GM18868 (cell line): ENCODE data around the gene PCCA.
A peak's percentile ranks its signal among the peaks of the same experiment; 100 is the strongest.

Experiments
- ATAC-seq: cut with Tn5 transposase; IDR thresholded peaks from one replicate; pipeline ENCODE4 v1.9.1; 2021; ENCODE audit warnings: mild to moderate bottlenecking, moderate library complexity; ENCODE audit not compliant: unreplicated experiment

Gene PCCA

GRCh38 chr13:100497389-100497788, 408.5 kb downstream of the PCCA start:
- no peak for ATAC-seq

GRCh38 chr13:100502446-100502845, 413.6 kb downstream of the PCCA start:
- ATAC-seq, result no peak

- ATAC-seq, result no peak
Measured at GRCh38 chr13:100503622-100504021, 414.7 kb downstream of the PCCA start.

GRCh38 chr13:100506154-100506553, 417.3 kb downstream of the PCCA start:
- ATAC-seq, result peak; percentile 52

- ATAC-seq, result peak; percentile 80
Measured at GRCh38 chr13:100506600-100507422, 417.9 kb downstream of the PCCA start.

- no peak for ATAC-seq
Measured at GRCh38 chr13:100508455-100508854, 419.6 kb downstream of the PCCA start.

GRCh38 chr13:100508996-100509395, 420.1 kb downstream of the PCCA start:
- no peak for ATAC-seq

- ATAC-seq, result no peak
Measured at GRCh38 chr13:100510208-100510957, 421.5 kb downstream of the PCCA start.

GRCh38 chr13:100511466-100511865, 422.6 kb downstream of the PCCA start:
- ATAC-seq, result no peak

GRCh38 chr13:100512422-100512821, 423.5 kb downstream of the PCCA start:
- no peak for ATAC-seq

- ATAC-seq, result no peak
Measured at GRCh38 chr13:100513171-100513570, 424.3 kb downstream of the PCCA start.

GRCh38 chr13:100513987-100514670, 425.2 kb downstream of the PCCA start:
- ATAC-seq, result no peak

GRCh38 chr13:100514788-100515409, 426.0 kb downstream of the PCCA start:
- peak; percentile 97 for ATAC-seq

- no peak for ATAC-seq
Measured at GRCh38 chr13:100515410-100515800, 426.5 kb downstream of the PCCA start.

- no peak for ATAC-seq
Measured at GRCh38 chr13:100517135-100517534, 428.2 kb downstream of the PCCA start.

- no peak for ATAC-seq
Measured at GRCh38 chr13:100517728-100518127, 428.8 kb downstream of the PCCA start.

- no peak for ATAC-seq
Measured at GRCh38 chr13:100518394-100519062, 429.6 kb downstream of the PCCA start.

- ATAC-seq, result no peak
Measured at GRCh38 chr13:100519626-100520025, 430.7 kb downstream of the PCCA start.

GRCh38 chr13:100520936-100521850, 432.3 kb downstream of the PCCA start:
- peak; percentile 22 for ATAC-seq
